Testis (tissue), 2 donors: Measurements from ENCODE around the gene PTPRR.

ENCODE experiments used
- CTCF ChIP-seq, 3 experiments: fragments of 450-650 bp in 2 of 3; fragments of 200-600 bp in 1 of 3; sonication (generic) in 1 of 3; IDR thresholded peaks; one replicate each; pipeline ENCODE4 v1.5.1; 2016 to 2019; ENCODE audit warnings: antibody characterized with exemption in 3 of 3, mild to moderate bottlenecking in 2 of 3, moderate library complexity in 1 of 3
- POLR2A ChIP-seq: fragments of 450-650 bp; IDR thresholded peaks from one replicate; pipeline ENCODE4 v1.6.1; 2017; ENCODE audit warnings: antibody characterized with exemption, mild to moderate bottlenecking, moderate library complexity

- no peak for TF ChIP-seq CTCF (IDR thresholded peaks at IDR 0.05)
- no peak for TF ChIP-seq POLR2A
Observed at GRCh38 chr12:70721216-70721615, 199.3 kb downstream of the PTPRR start.
